Hepatocyte (in vitro differentiated cells): ENCODE measurements around the gene LHPP. TPM values are rescaled to one million over a fixed set of nuclear protein-coding genes. Genes with fewer than 3 reads are reported as not detected.

ENCODE experiments used
- DNase-seq: peaks from one replicate; pipeline ENCODE4 v3.0.0-alpha.2; 2016; ENCODE audit warnings: low spot score
- H2AFZ ChIP-seq: fragments of 200-600 bp; sonication (generic); 2 replicates; pipeline ENCODE4 v1.6.0; 2016; ENCODE audit warnings: antibody characterized with exemption, mild to moderate bottlenecking
- H3K27ac ChIP-seq: fragments of 200-600 bp; sonication (generic); 2 replicates; pipeline ENCODE4 v1.5.1; 2016; ENCODE audit warnings: mild to moderate bottlenecking
- H3K27me3 ChIP-seq: fragments of 200-600 bp; sonication (generic); 2 replicates; pipeline ENCODE4 v1.6.1; 2016
- H3K36me3 ChIP-seq: fragments of 200-600 bp; sonication (generic); replicated peaks from 2 replicates; pipeline ENCODE4 v1.5.1; 2016; ENCODE audit warnings: low read depth; ENCODE audit not compliant: insufficient read depth
- H3K4me1 ChIP-seq: fragments of 200-600 bp; sonication (generic); 2 replicates; pipeline ENCODE4 v1.5.1; 2016; ENCODE audit warnings: mild to moderate bottlenecking, moderate library complexity; ENCODE audit not compliant: insufficient read depth
- H3K4me2 ChIP-seq: fragments of 200-600 bp; sonication (generic); 2 replicates; pipeline ENCODE4 v1.6.0; 2016
- H3K4me3 ChIP-seq: fragments of 200-600 bp; sonication (generic); 2 replicates; pipeline ENCODE4 v1.5.1; 2016; ENCODE audit warnings: mild to moderate bottlenecking
- H3K79me2 ChIP-seq: fragments of 200-600 bp; sonication (generic); 2 replicates; pipeline ENCODE4 v1.6.0; 2017; ENCODE audit warnings: mild to moderate bottlenecking
- H3K9me2 ChIP-seq: fragments of 200-600 bp; sonication (generic); replicated peaks from 2 replicates; pipeline ENCODE4 v1.6.0; 2017; ENCODE audit warnings: mild to moderate bottlenecking; ENCODE audit not compliant: insufficient read depth
- H3K9me3 ChIP-seq: fragments of 200-600 bp; sonication (generic); 2 replicates; pipeline ENCODE4 v1.5.1; 2016; ENCODE audit warnings: low read depth, mild to moderate bottlenecking
- H4K20me1 ChIP-seq: fragments of 200-600 bp; sonication (generic); 2 replicates; pipeline ENCODE4 v1.6.0; 2016; ENCODE audit warnings: mild to moderate bottlenecking; ENCODE audit not compliant: insufficient read depth, poor library complexity, severe bottlenecking
- EZH2 ChIP-seq: fragments of 200-600 bp; sonication (generic); IDR thresholded peaks from 2 replicates; pipeline ENCODE4 v1.6.1; 2016; ENCODE audit warnings: antibody characterized with exemption, mild to moderate bottlenecking, borderline replicate concordance
- EZH2phosphoT487 ChIP-seq: fragments of 200-600 bp; sonication (generic); IDR thresholded peaks from one replicate; pipeline ENCODE4 v1.6.1; 2018; ENCODE audit warnings: antibody characterized with exemption, mild to moderate bottlenecking, low read depth, moderate library complexity; ENCODE audit not compliant: unreplicated experiment, severe bottlenecking
- WGBS: methylation state at CpG from one replicate; pipeline ENCODE4 v1.1.6; 2016; ENCODE audit warnings: low lambda C conversion rate; ENCODE audit errors: missing lambda C conversion rate; 5-methylcytosine and 5-hydroxymethylcytosine counted together
- polyA plus RNA-seq: library from polyadenylated mRNA; unstranded; fragments of >200 nt; fragmentation: Nextera tagmentation; extraction: Ambion mirVana; gene quantifications from 2 replicates; pipeline ENCODE4 v1.2.1, GENCODE V29; 2016
- total RNA-seq: library from RNA; depleted of rRNA; stranded (reverse); fragments of >200 nt; gene quantifications from 2 replicates; pipeline ENCODE4 v1.2.3, GENCODE V29; 2014
- TF ChIP-seq, protein P1 (sequence below): fragments of 200-600 bp; sonication (generic); IDR thresholded peaks from 2 replicates; pipeline ENCODE4 v1.5.1; 2016; ENCODE audit warnings: antibody characterized with exemption, mild to moderate bottlenecking; ENCODE audit not compliant: poor library complexity

Gene LHPP
- total and polyA plus RNA-seq, 2 experiments from 2014 or later = 29.4 to 30.3 TPM

- Histone ChIP-seq H3K9me2 (no peaks in the 10 kb centered on the region), H4K20me1 (no peaks in the 10 kb centered on the region), H3K4me1 (no peaks in the 10 kb centered on the region), H3K9me3 (no peaks in the 10 kb centered on the region), H3K79me2 (no peaks in the 10 kb centered on the region), H3K27me3 (no peaks in the 10 kb centered on the region), H2AFZ (no peak overlapping the region), H3K36me3 (no peaks in the 10 kb centered on the region), H3K4me3 (no peak overlapping the region), H3K27ac (no peak overlapping the region), H3K4me2 (no peak overlapping the region)
- DNase-seq = no peak
- WGBS = 95% methylated on average over 9 of the region's 10 CpGs
- TF ChIP-seq EZH2 (no peak), EZH2phosphoT487 (no peak)
- TF ChIP-seq, protein P1, sequence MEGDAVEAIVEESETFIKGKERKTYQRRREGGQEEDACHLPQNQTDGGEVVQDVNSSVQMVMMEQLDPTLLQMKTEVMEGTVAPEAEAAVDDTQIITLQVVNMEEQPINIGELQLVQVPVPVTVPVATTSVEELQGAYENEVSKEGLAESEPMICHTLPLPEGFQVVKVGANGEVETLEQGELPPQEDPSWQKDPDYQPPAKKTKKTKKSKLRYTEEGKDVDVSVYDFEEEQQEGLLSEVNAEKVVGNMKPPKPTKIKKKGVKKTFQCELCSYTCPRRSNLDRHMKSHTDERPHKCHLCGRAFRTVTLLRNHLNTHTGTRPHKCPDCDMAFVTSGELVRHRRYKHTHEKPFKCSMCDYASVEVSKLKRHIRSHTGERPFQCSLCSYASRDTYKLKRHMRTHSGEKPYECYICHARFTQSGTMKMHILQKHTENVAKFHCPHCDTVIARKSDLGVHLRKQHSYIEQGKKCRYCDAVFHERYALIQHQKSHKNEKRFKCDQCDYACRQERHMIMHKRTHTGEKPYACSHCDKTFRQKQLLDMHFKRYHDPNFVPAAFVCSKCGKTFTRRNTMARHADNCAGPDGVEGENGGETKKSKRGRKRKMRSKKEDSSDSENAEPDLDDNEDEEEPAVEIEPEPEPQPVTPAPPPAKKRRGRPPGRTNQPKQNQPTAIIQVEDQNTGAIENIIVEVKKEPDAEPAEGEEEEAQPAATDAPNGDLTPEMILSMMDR = no peak
Measured at GRCh38 chr10:124510759-124511158, 49.1 kb downstream of the LHPP start.

DNA sequence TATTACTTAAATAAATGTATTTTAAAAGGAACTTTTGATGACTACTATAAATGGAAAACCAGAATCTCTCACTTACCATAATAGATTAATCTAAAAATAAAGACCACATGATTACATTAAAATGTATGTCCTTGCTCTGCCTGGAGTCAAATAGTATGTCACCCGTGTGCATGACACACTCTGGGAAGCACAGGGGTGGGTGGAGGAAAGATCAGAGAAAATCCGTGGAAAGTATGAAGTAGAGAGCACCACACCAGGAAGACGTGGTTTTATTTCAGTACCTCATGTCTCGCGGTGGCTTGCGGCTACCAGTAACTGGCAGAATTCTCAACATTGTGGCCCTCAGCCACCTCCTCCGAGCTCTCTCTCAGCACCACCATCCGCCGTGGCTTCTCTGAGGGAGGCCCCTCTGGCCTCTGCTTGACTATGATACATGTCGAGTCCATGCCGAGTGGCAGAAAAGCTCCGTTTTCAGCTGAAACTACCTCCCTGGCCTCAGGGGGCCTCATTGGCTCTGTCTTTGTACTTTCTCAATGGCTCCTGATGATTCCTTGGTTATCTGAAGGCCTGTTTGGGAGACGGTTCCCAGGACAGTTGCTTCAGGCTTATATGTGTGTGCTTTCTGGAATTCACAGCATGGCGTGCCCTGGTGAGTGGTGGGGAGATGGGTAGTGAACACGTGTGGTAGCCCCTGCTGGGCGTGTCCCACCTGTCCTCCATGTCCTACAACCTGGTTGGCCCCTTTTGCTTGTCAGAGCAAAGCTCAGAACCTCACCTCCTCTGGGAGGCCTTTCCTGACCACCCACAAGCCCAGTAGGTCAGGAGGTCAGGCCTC, 49.8 kb downstream of the LHPP start:
- H3K4me1 ChIP-seq = no peaks in the 10 kb centered on the region
- H4K20me1 ChIP-seq = no peaks in the 10 kb centered on the region
- TF ChIP-seq EZH2phosphoT487 = no peak
- no peak for TF ChIP-seq EZH2
- TF ChIP-seq, protein P1 = no peak
- H3K9me2 ChIP-seq = no peaks in the 10 kb centered on the region
- no peak overlapping the region for H3K4me3 ChIP-seq
- DNase-seq = no peak
- H3K9me3 ChIP-seq = no peaks in the 10 kb centered on the region
- H3K36me3 ChIP-seq = no peaks in the 10 kb centered on the region
- no peak overlapping the region for H3K4me2 ChIP-seq
- no peak overlapping the region for H3K27ac ChIP-seq
- 91% methylated on average over 16 of the region's 16 CpGs for WGBS
- no peak overlapping the region for H2AFZ ChIP-seq
- H3K79me2 ChIP-seq = no peaks in the 10 kb centered on the region
- H3K27me3 ChIP-seq = no peaks in the 10 kb centered on the region

GRCh38 chr10:124512040-124512428, 50.4 kb downstream of the LHPP start:
- H3K79me2 ChIP-seq = no peaks in the 10 kb centered on the region
- no peak for DNase-seq
- no peak overlapping the region for H2AFZ ChIP-seq
- WGBS = 93% methylated on average over 8 of the region's 8 CpGs
- H3K4me2 ChIP-seq = no peak overlapping the region
- H4K20me1 ChIP-seq = no peaks in the 10 kb centered on the region
- H3K4me3 ChIP-seq = no peak overlapping the region
- H3K27me3 ChIP-seq = no peaks in the 10 kb centered on the region
- no peaks in the 10 kb centered on the region for H3K36me3 ChIP-seq
- H3K27ac ChIP-seq = no peak overlapping the region
- no peaks in the 10 kb centered on the region for H3K4me1 ChIP-seq
- H3K9me2 ChIP-seq = no peaks in the 10 kb centered on the region
- H3K9me3 ChIP-seq = no peaks in the 10 kb centered on the region
- TF ChIP-seq EZH2phosphoT487 = no peak
- no peak for TF ChIP-seq EZH2
- TF ChIP-seq, protein P1 = no peak
